MM.1S (cell line): Measurements from ENCODE around the gene CPA5.

Source experiments
- EZH2 ChIP-seq: fragments of 300-600 bp; sonication (generic); optimal IDR thresholded peaks from 2 replicates; pipeline ENCODE3; 2017; ENCODE audit warnings: low read depth, mild to moderate bottlenecking, antibody characterized with exemption, low read length, mixed read lengths
- EZH2phosphoT487 ChIP-seq: fragments of 300-600 bp; sonication (generic); IDR thresholded peaks from 2 replicates; pipeline ENCODE4 v1.6.1; 2018; ENCODE audit warnings: antibody characterized with exemption, low read length
- TF ChIP-seq, protein P1 (sequence below): fragments of 300-600 bp; sonication (generic); IDR thresholded peaks from 2 replicates; pipeline ENCODE4 v1.5.1; 2016; ENCODE audit warnings: antibody characterized with exemption, low read length, mixed read lengths

DNA sequence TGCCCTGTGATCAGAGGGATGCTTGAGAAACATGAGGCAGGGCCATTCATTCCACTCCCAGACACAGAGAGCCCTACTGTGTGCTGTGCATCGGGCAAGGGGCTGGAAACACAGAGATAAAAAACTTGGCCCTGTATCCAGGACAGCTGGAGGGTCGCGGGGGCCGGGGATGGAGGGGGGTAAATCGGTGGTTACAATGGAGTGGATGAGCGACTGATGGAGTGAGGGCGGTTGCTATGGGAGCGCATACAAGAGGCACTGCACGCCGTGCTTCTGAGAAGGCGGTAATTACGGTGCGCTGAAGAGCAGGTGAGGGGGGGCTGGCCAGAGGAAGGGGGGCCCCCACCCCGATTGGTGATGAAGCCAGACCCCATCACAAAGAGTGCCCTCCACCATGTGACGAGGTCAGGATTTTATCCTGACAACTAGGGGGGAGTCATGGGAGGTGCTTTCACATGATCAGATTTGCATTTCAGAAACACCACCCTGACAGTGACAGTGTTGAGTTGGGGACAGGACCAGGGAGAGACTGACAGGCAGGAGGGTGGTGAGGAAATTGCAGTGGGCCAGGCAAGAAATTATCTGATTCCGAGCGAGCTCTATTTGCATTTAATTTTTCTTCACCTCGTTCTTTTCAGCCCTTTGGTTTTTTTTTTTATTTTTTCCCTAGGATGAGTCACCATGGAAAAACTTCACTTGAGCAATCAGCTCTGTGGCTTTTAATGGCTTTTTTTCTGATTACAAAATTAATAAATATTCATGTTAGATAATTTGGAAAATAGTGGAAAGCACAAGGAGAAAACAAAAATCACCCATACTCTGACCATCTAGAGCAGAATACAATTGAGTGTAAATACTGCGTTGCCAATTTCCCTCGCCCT, 7.8 kb downstream of the CPA5 start:
- TF ChIP-seq, protein P1, sequence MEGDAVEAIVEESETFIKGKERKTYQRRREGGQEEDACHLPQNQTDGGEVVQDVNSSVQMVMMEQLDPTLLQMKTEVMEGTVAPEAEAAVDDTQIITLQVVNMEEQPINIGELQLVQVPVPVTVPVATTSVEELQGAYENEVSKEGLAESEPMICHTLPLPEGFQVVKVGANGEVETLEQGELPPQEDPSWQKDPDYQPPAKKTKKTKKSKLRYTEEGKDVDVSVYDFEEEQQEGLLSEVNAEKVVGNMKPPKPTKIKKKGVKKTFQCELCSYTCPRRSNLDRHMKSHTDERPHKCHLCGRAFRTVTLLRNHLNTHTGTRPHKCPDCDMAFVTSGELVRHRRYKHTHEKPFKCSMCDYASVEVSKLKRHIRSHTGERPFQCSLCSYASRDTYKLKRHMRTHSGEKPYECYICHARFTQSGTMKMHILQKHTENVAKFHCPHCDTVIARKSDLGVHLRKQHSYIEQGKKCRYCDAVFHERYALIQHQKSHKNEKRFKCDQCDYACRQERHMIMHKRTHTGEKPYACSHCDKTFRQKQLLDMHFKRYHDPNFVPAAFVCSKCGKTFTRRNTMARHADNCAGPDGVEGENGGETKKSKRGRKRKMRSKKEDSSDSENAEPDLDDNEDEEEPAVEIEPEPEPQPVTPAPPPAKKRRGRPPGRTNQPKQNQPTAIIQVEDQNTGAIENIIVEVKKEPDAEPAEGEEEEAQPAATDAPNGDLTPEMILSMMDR, result no peak
- TF ChIP-seq EZH2 (no peak), EZH2phosphoT487 (no peak)
